HFFc6 (cell line): ENCODE data around the gene CD80. TPM values are rescaled to one million over a fixed set of nuclear protein-coding genes. Genes with fewer than 3 reads are reported as not detected.

Source experiments
- DNase-seq: peaks from one replicate; pipeline ENCODE4 v3.0.0-alpha.2; 2018
- H3K27ac Mint-ChIP-seq: 2 replicates; pipeline ENCODE4 v1.8.0; 2020; ENCODE audit warnings: mild to moderate bottlenecking, mixed read lengths
- H3K27me3 Mint-ChIP-seq: 2 replicates; pipeline ENCODE4 v1.8.0; 2021; ENCODE audit warnings: mild to moderate bottlenecking, moderate library complexity, mixed read lengths; ENCODE audit not compliant: insufficient read depth
- H3K36me3 Mint-ChIP-seq: 2 replicates; pipeline ENCODE4 v1.8.0; 2021; ENCODE audit warnings: low read depth, mixed read lengths
- H3K4me1 Mint-ChIP-seq: 2 replicates; pipeline ENCODE4 v1.8.0; 2020; ENCODE audit warnings: low read depth, mixed read lengths
- H3K4me3 Mint-ChIP-seq: 2 replicates; pipeline ENCODE4 v1.8.0; 2020; ENCODE audit warnings: mild to moderate bottlenecking, moderate library complexity, mixed read lengths
- H3K9me3 Mint-ChIP-seq: 2 replicates; pipeline ENCODE4 v1.8.0; 2020; ENCODE audit warnings: mild to moderate bottlenecking, mixed read lengths
- long read RNA-seq: library from polyadenylated mRNA; unstranded; transcript quantifications from one replicate; pipeline ENCODE4 v2.0.0, GENCODE V29; 2019
- total RNA-seq, 6 experiments: library from RNA; stranded (reverse); fragmentation: NEBNext Ultra II Directional; extraction: Animal tissue kit (Norgen Biotek cat#: 25700); gene quantifications; 2 replicates in 1 of 6; 3 replicates in 5 of 6; pipeline ENCODE4 v1.2.3, GENCODE V29; 2021
- TF ChIP-seq, protein P1 (sequence below): fragments of 200-600 bp; sonication (generic); IDR thresholded peaks from 2 replicates; pipeline ENCODE4 v1.5.0; 2021; ENCODE audit warnings: antibody characterized with exemption, mild to moderate bottlenecking

The CD80 gene, protein sequence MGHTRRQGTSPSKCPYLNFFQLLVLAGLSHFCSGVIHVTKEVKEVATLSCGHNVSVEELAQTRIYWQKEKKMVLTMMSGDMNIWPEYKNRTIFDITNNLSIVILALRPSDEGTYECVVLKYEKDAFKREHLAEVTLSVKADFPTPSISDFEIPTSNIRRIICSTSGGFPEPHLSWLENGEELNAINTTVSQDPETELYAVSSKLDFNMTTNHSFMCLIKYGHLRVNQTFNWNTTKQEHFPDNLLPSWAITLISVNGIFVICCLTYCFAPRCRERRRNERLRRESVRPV
- not detected for total RNA-seq
- long read RNA-seq, result 0 reads

DNA sequence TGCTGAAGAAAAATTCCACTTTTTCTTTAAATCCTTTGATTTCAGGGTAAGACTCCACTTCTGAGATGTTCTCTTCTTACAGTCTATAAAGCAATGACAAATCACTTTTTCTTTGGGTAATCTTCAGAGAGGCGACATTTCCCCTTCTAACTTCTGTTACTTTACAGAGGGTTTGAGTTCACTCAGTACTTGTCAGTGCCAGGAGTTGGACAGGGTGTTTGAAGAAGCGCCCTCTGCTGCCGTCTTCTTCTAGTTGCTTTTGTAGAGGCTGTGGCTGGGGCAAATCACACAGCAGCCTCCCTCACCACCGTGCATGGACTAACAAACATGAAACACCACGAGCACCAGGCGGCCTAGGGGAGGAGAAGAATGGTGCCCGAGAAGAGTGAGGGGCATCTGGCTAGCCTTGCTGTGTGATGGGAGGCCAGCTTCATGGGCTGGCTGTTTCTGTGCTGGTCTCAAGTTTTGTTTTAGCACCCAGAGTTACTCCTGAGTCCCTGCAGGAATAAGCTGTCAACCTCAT, at the start of gene CD80:
Gene CD80, minus strand, starts transcription at position 174 of the 523 bp plus-strand sequence. CDS start 1,886 bp downstream, outside the sequence.
- H3K27ac Mint-ChIP-seq, result no peak within 1 kb of the TSS
- peaks cover 14% of the 10 kb centered on the region for H3K27me3 Mint-ChIP-seq
- peak; percentile 48 for DNase-seq
- peak within 1 kb of the TSS; percentile 1; the same call in 1 of the 2 replicates for H3K4me3 Mint-ChIP-seq
- H3K4me1 Mint-ChIP-seq, result no peaks in the 10 kb centered on the region
- no peaks in the 10 kb centered on the region for H3K9me3 Mint-ChIP-seq
- TF ChIP-seq, protein P1, sequence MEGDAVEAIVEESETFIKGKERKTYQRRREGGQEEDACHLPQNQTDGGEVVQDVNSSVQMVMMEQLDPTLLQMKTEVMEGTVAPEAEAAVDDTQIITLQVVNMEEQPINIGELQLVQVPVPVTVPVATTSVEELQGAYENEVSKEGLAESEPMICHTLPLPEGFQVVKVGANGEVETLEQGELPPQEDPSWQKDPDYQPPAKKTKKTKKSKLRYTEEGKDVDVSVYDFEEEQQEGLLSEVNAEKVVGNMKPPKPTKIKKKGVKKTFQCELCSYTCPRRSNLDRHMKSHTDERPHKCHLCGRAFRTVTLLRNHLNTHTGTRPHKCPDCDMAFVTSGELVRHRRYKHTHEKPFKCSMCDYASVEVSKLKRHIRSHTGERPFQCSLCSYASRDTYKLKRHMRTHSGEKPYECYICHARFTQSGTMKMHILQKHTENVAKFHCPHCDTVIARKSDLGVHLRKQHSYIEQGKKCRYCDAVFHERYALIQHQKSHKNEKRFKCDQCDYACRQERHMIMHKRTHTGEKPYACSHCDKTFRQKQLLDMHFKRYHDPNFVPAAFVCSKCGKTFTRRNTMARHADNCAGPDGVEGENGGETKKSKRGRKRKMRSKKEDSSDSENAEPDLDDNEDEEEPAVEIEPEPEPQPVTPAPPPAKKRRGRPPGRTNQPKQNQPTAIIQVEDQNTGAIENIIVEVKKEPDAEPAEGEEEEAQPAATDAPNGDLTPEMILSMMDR, result peak; percentile 71
- no peaks in the 10 kb centered on the region for H3K36me3 Mint-ChIP-seq

DNA sequence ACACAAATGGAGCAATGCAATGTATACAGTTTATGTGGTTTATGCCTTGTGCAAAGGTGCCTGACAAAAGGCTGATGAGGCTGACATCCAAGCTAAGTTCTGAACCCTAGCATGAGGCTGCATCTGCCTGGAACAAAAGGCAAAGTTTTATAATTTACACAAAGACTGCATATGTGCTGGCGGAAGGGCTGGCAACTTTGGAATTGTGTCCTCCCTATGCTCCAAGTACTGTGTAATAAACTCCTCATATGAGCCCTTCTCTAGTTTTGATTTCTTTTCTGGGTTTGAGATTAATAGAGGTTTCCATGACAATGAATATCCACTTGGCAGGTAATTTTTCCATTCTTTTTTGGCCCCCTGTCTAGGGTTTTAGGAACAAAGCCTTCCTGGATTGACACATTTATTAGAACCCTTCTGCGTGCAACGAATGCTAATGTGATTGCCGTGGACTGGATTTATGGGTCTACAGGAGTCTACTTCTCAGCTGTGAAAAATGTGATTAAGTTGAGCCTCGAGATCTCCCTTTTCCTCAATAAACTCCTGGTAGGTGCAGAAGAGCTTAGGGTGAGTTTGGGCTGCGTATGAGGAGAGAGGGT, 49.1 kb upstream of the CD80 start:
- peaks cover 22% of the 10 kb centered on the region for H3K27me3 Mint-ChIP-seq
- H3K9me3 Mint-ChIP-seq, result no peaks in the 10 kb centered on the region
- no peaks in the 10 kb centered on the region; the same call in 1 of the 2 replicates for H3K4me1 Mint-ChIP-seq
- DNase-seq, result no peak
- no peak overlapping the region for H3K4me3 Mint-ChIP-seq
- TF ChIP-seq, protein P1, result no peak
- H3K36me3 Mint-ChIP-seq, result no peaks in the 10 kb centered on the region
- no peak overlapping the region for H3K27ac Mint-ChIP-seq

GRCh38 chr3:119604878-119605277, 45.5 kb upstream of the CD80 start:
- TF ChIP-seq, protein P1, result no peak
- DNase-seq, result peak; percentile 34
- Mint-ChIP-seq H3K4me3 (no peak overlapping the region), H3K4me1 (no peaks in the 10 kb centered on the region; the same call in 1 of the 2 replicates), H3K36me3 (no peaks in the 10 kb centered on the region), H3K9me3 (no peaks in the 10 kb centered on the region), H3K27ac (no peak overlapping the region), H3K27me3 (peaks cover 27% of the 10 kb centered on the region)

- H3K4me3 Mint-ChIP-seq, result no peak overlapping the region
- DNase-seq, result no peak
- H3K36me3 Mint-ChIP-seq, result no peaks in the 10 kb centered on the region
- no peaks in the 10 kb centered on the region for H3K9me3 Mint-ChIP-seq
- H3K27me3 Mint-ChIP-seq, result peaks cover 20% of the 10 kb centered on the region
- no peaks in the 10 kb centered on the region; the same call in 1 of the 2 replicates for H3K4me1 Mint-ChIP-seq
- TF ChIP-seq, protein P1, result no peak
- H3K27ac Mint-ChIP-seq, result no peak overlapping the region
These were observed 43.3 kb upstream of the CD80 start for GRCh38 chr3:119602676-119603075.

DNA sequence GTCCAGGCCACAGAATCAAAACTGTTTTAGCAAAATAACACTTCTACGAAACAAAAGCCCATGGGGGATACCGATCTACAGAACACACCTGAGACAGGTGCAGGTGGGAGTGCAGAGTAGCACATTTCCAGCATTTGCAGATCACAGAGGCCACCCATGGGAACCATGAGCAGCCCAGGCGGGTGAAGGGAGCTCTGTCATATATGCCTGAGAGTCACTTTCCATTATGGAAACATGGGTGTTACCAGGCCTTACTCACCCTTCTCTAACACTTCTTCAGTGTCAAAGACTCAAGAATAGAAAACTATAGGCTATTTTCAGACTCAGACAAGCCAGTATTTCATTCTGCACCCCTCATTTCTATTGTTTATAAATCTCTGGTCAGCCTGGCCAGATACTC, 41.7 kb upstream of the CD80 start:
- Mint-ChIP-seq H3K27ac (no peak overlapping the region), H3K4me1 (peaks cover 4% of the 10 kb centered on the region)

More for the DNA sequence above, 41.7 kb upstream of the CD80 start:
- H3K4me3 Mint-ChIP-seq, result no peak overlapping the region
- peaks cover 16% of the 10 kb centered on the region for H3K27me3 Mint-ChIP-seq
- H3K9me3 Mint-ChIP-seq, result no peaks in the 10 kb centered on the region
- no peak for DNase-seq
- TF ChIP-seq, protein P1, result no peak
- H3K36me3 Mint-ChIP-seq, result no peaks in the 10 kb centered on the region
